OCI-LY1 (cell line): Measurements from ENCODE around the gene GLT6D1.

ENCODE experiments used
- CTCF ChIP-seq: fragments of 200-600 bp; sonication (generic), shearing (Covaris generic); IDR thresholded peaks from 2 replicates; pipeline ENCODE4 v1.5.1; 2017; ENCODE audit warnings: mild to moderate bottlenecking, antibody characterized with exemption, low read length, moderate library complexity, mixed read lengths
- EZH2 ChIP-seq: fragments of 200-600 bp; sonication (generic), shearing (Covaris generic); IDR thresholded peaks from 2 replicates; pipeline ENCODE4 v1.8.0; 2017; ENCODE audit warnings: borderline replicate concordance, mixed run types, mild to moderate bottlenecking, antibody characterized with exemption, low read length, moderate library complexity, mixed read lengths

GRCh38 chr9:135676891-135677290, 37.6 kb upstream of the GLT6D1 start:
- TF ChIP-seq CTCF (no peak), EZH2 (no peak)
